GM21515 (cell line): ENCODE results near the gene LY86.
"Not testable (repeated sequence)": the region's sequence is repeated elsewhere in the genome, so short reads cannot be mapped to it uniquely, and the experiment has no call there.

Source experiments
- ATAC-seq: cut with Tn5 transposase; IDR thresholded peaks from one replicate; pipeline ENCODE4 v1.9.1; 2021; ENCODE audit not compliant: unreplicated experiment

LY86 gene

DNA sequence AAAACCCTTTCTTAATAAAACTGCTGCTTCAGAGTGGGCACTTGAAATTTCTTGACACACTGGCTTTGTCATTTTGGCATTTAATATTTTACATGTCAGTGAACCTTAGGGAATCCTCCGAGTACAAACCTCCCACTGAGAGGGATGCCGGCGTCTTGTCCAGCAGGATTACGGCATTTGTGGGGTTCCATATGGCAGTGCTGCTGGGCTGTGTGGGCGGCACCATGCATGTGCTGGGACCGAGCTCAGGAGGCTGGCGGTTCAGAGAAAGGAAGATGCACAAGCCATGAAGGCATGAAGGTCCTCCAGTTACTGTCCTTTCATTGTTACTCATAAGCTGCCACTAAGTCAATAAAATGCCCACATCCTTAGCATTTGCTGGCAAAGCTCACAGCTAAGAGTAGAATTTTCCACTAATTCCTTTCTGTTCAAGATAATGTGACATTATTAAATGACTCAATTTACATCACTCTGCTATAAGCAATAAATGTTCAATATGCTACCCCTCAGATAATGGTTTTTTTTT lies 61.4 kb downstream of the LY86 start:
- ATAC-seq, result no peak

DNA sequence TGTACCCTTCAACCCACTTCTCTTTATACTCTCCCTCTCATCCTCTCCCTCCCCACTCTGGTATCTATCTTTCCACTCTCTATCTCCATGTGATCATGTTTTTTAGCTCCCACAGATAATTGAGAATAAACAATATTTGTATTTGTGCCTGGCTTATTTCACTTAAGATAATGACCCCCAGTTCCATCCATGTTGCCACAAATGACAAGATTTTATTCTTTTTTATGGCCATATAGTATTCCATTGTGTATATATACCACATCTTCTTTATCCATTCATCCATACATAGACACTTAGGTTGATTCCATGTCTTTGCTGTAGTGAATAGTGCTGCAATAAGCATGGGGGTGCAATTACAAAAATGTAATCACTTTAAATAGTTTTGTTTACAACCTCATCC lies 62.3 kb downstream of the LY86 start:
- ATAC-seq, result no peak

DNA sequence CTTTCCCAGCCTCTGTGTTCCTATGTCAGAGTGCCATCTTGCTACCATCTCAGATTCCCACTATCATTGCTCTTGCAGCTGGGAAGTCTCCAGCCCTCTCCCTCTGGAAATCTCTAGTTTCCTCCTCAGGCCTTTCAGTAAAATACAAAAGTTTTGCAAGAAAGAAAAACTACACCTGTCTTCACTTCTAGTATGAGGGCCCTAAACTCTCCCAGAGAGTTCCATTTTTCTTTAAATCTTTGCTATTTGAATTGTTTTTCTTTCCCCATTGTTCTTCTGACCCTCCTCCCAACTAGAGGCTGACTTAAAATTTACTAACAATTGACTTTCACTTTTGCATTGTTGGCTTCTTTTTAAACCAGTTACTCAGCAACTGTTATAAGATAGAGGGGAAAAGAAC lies 62.8 kb downstream of the LY86 start:
- no peak for ATAC-seq

DNA sequence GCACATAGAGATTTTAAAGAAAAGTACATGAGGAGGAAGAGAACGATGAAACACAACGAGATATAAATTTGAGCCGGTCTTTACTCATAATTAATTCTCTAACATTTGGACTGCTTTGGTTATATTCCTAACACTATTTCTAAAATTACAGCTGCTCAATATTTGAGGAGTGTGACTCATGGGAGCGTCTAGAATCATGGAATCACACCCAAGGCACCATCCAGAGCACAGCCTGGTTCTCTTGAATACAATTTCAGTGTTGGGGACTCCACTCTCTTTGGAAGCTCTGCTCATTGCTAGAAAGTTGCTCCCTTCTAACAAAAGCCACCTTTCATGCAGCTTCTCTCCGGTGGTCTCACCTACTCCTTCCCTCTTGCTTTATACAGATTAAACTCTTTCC lies 64.4 kb downstream of the LY86 start:
- no peak for ATAC-seq

DNA sequence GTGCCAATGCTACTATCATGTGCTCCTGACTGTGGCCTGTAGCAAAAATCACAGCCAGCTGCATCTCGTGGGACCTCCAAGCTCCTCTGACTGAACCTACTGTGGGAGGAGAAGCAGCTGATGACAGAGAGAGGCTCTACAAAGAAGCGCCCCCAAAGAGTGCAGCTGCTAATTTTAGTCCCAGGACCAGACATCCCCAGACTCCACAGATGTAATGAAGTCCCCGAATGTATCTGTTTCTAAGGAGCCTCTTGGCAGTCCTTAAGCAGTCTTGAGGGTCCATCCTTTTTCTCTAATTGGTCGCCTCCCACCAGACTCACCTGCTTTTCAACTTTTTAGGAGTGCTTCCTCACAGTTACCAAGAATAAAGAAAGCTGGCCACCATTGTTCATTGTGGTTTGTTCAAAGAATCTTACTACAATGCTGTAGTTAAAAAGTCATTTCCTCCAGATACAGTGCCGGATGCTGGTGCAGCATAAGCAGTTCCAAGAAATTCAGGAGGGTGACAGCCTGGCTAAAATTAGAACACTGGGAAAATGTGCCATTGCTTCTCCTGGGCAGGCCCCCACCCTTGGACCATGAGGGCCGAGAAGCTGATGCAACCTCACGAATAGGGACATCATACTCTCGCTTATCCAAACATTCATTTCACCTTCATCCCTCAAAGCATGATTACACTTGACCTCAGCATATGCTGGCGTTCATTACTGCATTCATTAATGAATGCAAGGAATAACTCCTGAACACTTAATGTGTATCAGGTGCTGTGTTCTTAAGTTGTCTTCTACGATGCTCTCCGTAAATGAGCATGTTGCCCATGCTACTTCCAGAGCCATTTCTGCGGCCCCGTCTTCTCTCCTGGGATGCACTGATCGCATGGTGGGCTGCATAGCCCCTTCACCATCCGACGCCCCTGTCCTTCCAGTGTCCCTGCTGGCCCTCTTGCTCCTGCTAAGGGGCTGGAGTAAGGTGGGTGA lies 66.4 kb downstream of the LY86 start:
- ATAC-seq, result no peak

DNA sequence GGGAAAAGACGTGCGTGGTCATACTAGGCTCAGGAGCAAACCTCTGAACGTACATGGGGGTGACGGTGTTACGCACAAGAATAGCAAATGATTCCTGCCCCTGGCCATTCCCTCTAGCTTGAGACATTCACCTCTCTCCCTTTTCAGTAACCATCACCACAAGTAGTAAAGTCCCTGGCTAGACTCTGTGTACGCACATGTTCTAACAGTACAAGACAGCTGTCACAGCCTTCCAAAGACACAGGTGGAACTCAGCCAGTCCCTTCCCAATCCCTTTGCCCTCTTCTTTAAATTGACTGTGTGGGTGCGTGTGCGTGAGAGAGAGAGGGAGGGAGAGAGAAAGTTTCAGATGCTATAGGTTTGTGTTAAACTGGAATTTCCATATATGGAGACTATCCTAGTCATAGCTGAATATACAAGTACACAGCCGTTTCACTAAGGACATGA lies 67.3 kb downstream of the LY86 start:
- no peak for ATAC-seq

DNA sequence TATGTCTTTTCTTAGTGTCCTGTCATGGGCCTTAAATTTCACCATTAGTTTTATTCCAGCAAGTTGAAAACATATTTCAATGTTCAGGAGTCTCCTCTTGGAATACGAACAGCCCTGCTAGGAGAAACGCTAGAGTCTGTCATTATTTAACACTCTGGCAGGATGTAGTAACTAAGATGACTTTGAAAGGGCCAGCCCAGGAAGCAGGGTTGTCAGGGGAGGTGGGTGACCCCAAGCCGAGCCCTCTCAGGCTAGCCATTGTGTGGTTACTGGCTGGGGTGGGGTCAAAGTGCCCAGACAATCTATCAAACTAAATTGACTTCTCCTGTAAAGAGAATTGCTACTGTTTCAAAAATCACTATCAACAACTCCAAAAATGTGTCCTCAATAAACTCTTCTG lies 67.8 kb downstream of the LY86 start:
- no peak for ATAC-seq

DNA sequence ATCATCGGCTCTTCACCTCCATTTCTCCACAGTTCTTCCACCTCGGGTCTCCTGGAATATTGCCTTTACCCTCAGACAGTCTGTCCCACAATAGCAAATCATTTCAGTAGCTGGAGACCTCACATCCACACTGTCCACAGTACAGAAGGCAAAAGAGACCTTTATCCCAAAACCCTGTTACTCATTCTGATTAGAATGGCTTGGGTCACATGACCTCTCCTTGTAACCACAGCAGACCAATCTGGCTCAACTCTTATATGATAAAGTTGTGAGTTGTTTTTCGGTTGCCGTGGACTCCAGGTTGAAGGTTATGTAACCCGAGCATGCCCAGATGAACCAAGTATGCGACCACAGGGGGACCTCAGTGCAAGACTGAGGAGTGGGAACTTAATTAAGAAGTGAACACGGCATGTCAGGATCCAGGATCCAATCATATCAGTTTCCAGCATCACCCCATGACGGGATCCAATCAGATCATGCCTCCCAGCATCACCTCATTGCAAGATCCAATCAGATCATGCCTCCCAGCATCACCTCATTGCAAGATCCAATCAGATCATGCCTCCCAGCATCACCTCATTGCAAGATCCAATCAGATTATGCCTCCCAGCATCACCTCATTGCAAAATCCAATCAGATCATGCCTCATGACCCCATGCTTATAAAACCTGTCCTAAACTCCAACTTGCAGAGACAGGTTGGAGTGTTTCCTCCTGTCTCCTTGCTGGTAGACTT lies 68.7 kb downstream of the LY86 start:
- ATAC-seq, result no peak

DNA sequence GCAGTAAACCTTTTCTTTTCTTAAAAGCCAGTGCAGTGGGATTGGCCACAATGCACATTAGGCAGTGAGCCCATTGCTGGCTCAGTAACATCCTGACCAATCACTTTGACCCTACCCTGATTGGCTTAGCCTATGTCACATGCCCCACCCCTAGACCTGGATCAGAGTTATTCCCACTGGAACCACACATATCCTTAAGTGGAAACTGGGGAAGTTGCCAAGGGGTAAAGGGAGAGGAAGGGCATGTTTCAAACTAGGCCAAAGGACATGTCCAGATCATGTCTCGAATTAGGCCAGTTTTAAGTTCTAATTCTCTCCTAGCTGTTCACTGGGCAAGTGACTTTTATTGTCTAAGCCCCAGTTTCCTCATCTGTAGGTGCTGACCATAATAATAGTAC lies 69.3 kb downstream of the LY86 start:
- no peak for ATAC-seq

DNA sequence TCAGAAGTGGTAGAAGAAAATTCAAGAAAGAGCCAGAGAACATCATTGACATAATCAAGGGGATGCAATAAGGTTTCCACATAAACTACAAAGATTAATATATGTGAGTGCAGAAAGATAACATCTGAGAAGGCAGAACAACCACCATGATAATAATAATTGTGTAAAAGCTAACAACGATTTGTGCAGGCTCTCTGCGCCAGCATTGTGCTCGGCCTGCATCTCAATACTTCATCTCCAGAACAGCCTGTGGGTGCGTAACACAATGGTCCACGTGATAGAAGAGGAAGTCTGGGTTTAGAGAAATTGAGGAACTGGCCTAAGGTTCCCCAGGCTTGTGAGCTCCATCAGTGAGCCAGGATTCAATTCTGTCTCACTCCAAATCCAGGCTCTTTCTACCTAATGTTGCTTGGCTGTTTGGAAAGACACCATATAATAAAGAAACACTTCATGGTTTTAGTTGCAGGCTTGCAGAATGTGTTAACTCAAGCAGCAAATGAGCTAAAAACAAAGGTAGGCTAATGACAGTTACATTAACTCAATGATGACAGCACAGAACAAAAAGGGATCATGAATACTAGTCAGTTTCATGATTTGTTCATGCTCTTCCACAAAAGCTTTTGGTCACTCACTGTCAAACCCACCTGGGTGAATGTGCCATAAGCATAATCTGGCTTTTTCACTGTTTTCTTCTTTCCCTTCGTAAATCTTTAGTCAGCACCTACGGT lies 71.2 kb downstream of the LY86 start:
- ATAC-seq, result peak; percentile 66

DNA sequence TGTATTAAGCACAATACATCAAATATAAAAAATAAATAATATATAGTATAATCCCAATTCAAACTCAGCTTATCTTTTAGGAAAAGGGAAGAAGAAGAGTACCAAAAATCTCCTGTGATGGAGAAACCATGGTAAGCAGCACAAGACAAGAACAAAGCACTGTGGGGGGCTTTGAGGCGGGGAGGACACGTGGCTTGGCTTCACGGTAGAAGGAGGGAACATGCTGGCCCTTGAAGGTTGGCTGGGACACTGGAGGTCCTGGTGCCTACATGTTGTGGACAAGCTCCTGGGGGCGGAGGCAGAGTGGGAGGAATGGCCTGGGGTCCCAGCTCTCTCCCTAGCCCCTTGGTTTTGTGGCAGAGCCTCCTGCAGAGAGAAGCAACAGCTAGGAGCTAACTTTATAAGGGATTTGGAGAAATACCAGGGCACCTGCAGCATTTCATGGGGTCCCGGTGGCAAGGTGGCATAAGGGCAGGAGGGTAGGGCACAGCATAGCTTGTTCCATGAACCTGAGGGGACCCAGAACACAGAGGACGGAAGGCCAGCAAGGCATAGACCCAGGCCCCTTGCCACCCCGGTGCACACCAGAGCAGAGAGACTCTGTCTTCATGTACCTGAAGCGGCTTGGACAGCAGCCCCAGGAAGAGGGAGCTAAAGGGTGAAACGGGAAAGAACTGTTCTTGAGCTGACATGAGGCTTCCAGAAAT lies 72.0 kb downstream of the LY86 start:
- ATAC-seq, result no peak

DNA sequence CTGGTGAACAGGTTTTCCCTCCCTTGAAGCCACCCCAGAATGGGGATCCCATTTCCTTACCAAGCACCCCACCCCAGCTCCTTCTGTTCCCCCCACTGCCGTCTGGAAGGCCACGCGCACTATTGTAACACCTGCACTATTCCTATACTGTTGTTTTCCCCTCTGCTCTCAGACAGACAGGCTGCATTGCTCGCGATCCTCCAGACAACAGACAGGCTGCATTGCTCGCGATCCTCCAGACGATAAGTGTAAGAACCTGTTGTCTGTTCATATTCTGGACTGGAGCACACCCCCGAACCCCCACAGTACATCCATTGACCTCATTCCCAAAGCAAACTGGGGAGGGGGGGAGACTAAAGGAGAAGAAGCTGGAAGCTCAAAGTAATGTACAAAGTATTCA lies 72.7 kb downstream of the LY86 start:
- no peak for ATAC-seq

DNA sequence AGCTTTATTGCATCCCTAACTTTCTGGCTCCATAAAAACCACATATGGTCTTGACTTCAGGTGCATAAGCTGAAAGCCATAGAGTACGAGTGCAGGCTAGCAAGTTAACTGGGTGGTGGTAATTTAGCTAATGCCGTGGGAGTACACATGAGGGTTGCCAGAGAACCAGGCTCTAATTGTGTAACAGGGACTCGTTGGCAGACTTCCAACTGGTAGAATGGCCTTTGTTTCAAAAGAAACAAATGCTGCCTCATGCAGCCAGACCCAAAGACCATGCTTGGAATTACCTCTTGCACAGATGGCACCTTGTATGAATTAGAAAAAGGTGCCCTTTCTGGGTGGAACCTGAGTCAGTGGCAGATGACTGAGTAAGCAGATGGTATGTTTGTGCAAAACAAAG lies 73.2 kb downstream of the LY86 start:
- ATAC-seq, result no peak

DNA sequence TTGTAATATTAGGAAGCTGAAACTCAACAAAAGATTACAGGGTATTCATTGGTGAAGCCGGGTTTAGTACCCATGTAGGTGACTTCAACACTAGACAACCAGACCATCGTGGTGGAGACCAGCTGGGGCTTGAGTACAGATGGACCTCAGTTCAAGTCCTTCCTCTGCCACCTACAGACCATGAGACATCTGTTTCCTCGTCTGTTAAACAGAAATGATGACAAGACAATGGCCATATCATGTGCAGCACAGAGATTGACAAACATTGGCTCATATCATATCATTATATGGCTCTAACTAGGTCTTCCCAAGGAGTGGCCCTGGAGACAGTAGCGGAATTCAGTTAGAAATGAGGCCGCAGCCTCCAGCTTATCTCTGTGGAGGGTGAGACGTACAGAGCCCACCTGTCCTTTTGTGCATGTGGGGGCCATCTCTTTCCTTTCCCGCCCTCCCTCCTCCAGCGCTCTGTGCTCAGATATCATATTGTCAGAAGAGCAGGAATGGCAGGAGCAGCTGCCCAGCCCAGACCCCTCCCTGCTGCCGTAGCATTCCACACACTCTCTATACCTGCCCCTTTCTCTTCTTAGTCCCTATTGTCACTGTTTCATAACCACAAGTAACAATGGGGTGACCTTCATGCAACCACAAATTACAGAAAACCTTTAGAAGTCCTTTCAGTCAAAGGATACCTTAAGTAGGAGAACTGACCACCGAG lies 75.1 kb downstream of the LY86 start:
- ATAC-seq, result no peak

DNA sequence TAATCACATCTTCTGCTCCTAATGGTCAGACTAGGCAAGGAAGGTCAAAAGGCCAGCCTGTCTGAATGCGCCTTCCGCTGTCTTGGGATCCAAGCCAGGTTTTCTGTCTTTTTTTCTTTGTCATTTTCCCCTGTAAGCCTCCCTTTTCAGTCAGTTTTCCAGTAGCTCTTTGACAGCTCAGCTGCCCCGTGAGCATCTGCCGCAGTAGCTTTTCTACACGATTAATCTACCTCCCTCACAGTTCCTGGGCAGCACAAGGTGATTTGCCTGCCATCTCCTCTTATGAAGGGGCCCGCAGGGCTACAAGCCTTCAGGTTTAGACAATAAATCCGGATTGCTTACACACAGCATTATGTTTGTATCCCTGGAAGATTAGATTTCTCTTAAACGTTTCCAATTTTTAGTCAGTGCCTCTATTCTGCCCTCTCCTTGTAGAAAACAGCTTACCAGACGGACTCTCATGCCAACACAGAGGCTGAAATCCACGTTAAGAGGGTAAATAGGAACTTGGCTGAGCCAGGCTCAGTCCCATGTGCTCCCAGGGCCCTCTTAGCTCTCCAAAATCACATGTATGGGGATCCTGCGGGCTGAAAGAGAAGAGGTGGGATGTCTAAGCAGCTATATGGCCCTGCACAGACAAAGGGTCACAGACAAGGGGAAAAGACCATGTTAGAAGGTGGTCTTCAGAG lies 77.2 kb downstream of the LY86 start:
- no peak for ATAC-seq

DNA sequence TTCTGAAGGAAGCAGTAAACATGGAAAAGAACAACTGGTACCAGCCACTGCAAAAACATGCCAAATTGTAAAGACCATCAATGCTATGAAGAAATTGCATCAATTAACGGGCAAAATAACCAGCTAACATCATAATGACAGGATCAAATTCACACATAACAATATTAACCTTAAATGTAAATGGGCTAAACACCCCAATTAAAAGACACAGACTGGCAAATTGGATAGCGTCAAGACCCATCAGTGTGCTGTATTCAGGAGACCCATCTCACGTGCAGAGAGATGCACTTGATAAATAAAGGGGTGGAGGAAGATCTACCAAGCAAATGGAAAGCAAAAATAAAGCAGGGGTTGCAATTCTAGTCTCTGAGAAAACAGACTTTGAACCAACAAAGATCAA lies 81.6 kb downstream of the LY86 start:
- ATAC-seq, result not testable (repeated sequence)

DNA sequence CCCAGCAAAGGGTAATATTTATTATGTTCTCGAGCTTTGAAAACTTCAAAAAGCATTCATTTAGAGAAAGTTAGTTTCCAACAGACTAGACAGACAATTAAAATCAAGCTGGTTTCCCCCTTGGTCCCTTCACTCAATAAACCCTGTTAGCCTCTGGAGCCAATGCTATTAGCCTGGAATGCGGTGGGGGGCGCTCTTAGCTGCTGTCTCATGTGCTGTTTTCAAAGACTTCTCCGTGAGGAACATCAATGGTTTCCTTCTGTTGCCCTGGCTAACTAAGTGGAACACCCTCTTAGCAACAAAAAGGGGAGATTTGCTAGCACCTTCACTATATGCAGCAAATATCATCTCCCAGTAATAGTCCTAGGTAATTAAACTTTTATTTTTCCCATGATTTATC lies 86.4 kb downstream of the LY86 start:
- no peak for ATAC-seq

DNA sequence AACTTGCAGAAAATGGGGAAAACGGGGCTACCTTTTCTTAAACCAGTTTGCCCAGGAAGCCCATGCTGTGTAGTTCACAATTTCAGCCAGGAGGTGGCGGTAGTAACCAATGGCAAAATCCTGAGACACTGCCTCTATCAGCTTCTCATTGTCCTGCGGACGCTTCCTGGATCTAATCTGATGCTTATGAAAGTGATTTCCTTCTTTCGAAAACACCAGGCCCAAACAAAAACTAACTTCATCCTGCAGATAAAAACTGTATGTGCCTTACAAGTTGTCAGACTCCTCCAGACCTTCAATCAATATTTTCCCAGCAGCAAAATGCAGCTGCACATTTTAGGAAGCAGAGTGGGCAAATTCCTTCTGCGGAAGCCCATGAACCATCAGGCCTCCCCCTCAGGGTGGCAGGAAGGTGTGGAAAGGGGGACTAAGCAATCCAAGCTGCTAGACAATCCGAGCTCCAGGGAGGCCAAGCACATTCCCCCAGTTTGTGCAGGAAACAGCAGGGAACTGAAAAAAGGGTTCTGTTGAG lies 88.5 kb downstream of the LY86 start:
- ATAC-seq, result peak; percentile 61

DNA sequence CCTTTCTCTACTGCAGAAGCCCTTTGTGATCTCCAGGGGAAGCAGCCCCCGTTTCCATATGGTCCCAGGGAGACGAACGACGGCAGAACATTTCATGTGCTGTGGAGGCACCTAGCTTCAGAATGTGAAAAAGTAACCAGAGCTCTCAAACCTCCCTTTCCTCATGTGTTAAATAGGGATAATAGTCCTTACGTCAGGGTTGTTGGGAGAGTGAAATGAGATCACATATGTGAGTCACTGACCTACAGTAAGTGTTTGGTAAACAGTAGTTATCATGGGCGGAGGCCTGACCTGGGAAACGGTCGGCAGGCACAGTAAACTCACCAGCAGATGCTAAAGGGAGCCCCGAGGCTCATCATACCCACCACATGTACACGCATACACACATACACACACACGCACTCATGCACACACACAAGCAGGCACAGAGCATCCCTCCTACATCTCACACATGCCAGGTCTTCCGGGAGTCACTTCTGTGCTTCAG lies 89.7 kb downstream of the LY86 start:
- no peak for ATAC-seq
